Measurements from ENCODE around the gene LAMA1. TPM values are rescaled to one million over a fixed set of nuclear protein-coding genes. Genes with fewer than 3 reads are reported as not detected.

Gene LAMA1
- total RNA-seq, 1 experiment from 2014 or later, result 28.8 TPM

DNA sequence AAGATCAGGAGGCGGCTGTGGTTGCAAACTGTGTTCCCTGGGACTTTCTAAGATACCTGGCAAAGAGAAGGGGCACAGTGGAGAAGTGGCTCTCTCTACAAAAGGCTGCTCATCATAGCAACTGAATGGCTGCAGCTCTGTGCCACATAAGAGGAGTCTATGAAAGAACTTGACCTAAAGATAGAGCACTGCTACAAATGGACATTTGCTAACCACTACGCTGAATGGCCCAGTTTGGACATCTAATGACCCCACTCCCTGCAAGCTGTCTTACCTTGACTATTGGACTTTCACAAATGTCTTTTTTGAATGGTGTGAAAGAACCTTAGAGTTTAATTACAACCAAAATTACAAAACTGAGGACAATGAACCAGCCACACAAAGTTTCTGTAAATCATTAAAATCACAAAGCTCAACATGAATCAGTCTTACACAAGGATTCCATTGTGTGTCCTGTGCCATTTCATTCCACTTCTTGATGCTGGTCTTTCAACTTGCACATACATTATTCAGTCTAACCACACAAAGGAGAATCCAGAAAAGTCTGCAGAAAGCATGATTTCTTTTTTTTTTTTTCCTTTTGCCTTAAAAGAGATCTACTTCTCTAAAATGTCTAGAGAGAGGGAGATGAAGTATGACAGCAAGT, 154.0 kb downstream of the LAMA1 start:
- H3K27me3 ChIP-seq (ENCODE audit: insufficient read depth, low read length), result no peaks in the 10 kb centered on the region
- H4K20me1 ChIP-seq (ENCODE audit: control insufficient read depth, insufficient read depth, insufficient read length), result no peaks in the 10 kb centered on the region
- no peaks in the 10 kb centered on the region for H3K4me1 Mint-ChIP-seq
- H3K79me1 ChIP-seq (ENCODE audit: insufficient read depth, low read depth, low read length, poor library complexity, severe bottlenecking), result no peaks in the 10 kb centered on the region
- H3K9me3 Mint-ChIP-seq, result peaks cover 4 to 7% of the 10 kb centered on the region in 2 experiments
- no CpG with 5 or more reads among the region's 2 CpGs for WGBS (ENCODE audit: extremely low coverage, insufficient read length, low lambda C conversion rate)
- no peak overlapping the region for H4K91ac ChIP-seq (ENCODE audit: insufficient read length, low read depth, low read length)
- H3K9ac ChIP-seq (ENCODE audit: extremely low read depth, insufficient read length, low read length), result no peak overlapping the region
- TF ChIP-seq, protein P1, sequence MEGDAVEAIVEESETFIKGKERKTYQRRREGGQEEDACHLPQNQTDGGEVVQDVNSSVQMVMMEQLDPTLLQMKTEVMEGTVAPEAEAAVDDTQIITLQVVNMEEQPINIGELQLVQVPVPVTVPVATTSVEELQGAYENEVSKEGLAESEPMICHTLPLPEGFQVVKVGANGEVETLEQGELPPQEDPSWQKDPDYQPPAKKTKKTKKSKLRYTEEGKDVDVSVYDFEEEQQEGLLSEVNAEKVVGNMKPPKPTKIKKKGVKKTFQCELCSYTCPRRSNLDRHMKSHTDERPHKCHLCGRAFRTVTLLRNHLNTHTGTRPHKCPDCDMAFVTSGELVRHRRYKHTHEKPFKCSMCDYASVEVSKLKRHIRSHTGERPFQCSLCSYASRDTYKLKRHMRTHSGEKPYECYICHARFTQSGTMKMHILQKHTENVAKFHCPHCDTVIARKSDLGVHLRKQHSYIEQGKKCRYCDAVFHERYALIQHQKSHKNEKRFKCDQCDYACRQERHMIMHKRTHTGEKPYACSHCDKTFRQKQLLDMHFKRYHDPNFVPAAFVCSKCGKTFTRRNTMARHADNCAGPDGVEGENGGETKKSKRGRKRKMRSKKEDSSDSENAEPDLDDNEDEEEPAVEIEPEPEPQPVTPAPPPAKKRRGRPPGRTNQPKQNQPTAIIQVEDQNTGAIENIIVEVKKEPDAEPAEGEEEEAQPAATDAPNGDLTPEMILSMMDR (conservative IDR thresholded peaks at IDR 0.05), result no peak
- H4K5ac ChIP-seq (ENCODE audit: insufficient read length, low read depth, low read length), result no peak overlapping the region
- H3K14ac ChIP-seq (ENCODE audit: insufficient read depth, low read length), result no peak overlapping the region
- H3K27ac ChIP-seq (ENCODE audit: insufficient read length, low read depth, low read length), result no peak overlapping the region
- no peak overlapping the region for H3K4me3 Mint-ChIP-seq
- no peaks in the 10 kb centered on the region for H3K4me1 ChIP-seq (ENCODE audit: insufficient read depth, low read length)
- no peak for DNase-seq
- H2BK20ac ChIP-seq (ENCODE audit: low read depth, low read length, poor library complexity, severe bottlenecking), result no peak overlapping the region
- H3K23me2 ChIP-seq (ENCODE audit: insufficient read length, low read depth, low read length, poor library complexity, severe bottlenecking), result no peaks in the 10 kb centered on the region
- H3K56ac ChIP-seq (ENCODE audit: insufficient read length, low read depth, low read length), result no peak overlapping the region
- H2AFZ ChIP-seq (ENCODE audit: low read length), result no peak overlapping the region
- H3K36me3 Mint-ChIP-seq (ENCODE audit: insufficient read depth in 1 of 3, low read depth in 3 of 3), result peaks cover 40 to 55% (median 50%) of the 10 kb centered on the region in 3 experiments
- no peaks in the 10 kb centered on the region for H3K79me2 ChIP-seq (ENCODE audit: insufficient read depth, low read length)
- H2BK15ac ChIP-seq (ENCODE audit: low read depth, low read length), result no peak overlapping the region
- H3K4me2 ChIP-seq (ENCODE audit: insufficient read depth, insufficient read length, low read length), result no peak overlapping the region
- H3T11ph ChIP-seq (ENCODE audit: low read length), result no peak overlapping the region
- no peak overlapping the region for H2BK12ac ChIP-seq (ENCODE audit: insufficient read length, low read depth, low read length)
- no peaks in the 10 kb centered on the region for H3K9me3 ChIP-seq (ENCODE audit: control insufficient read depth, low read depth, low read length)
- H2AK5ac ChIP-seq (ENCODE audit: insufficient read length, low read length), result no peak overlapping the region
- H2BK120ac ChIP-seq (ENCODE audit: low read depth, low read length, poor library complexity, severe bottlenecking), result no peak overlapping the region
- H2BK5ac ChIP-seq (ENCODE audit: insufficient read length, low read length), result no peak overlapping the region
- no peak overlapping the region for H3K4ac ChIP-seq (ENCODE audit: low read depth, low read length)
- H3K27ac Mint-ChIP-seq, result peak overlapping the region in 2 of 3 experiments; percentile 15 to 36; a peak in 2 of 7 replicates
- no peak overlapping the region for H3K18ac ChIP-seq (ENCODE audit: insufficient read length, low read depth, low read length)
- no peaks in the 10 kb centered on the region; the same call in 1 of the 2 replicates for H3K27me3 Mint-ChIP-seq (ENCODE audit: low read depth)
- no peak overlapping the region for H4K8ac ChIP-seq (replicated peaks; ENCODE audit: insufficient read length, low read depth, low read length)
- H3K23ac ChIP-seq (ENCODE audit: insufficient read length, low read depth, low read length), result no peak overlapping the region
